K562 (cell line): ENCODE data around the gene ESPN. TPM values are rescaled to one million over a fixed set of nuclear protein-coding genes. Genes with fewer than 3 reads are reported as not detected.
A peak's percentile ranks its signal among the peaks of the same experiment; 100 is the strongest.

Experiments
- BRD4 ChIP-seq: fragments of 200-600 bp; sonication (generic); IDR thresholded peaks from 2 replicates; pipeline ENCODE4 v1.6.1; 2017; ENCODE audit warnings: inconsistent platforms
- DACH1 ChIP-seq: fragments of 450-650 bp; IDR thresholded peaks from 2 replicates; pipeline ENCODE4 v1.6.1; 2018; ENCODE audit not compliant: partially characterized antibody
- EP300 ChIP-seq: IDR thresholded peaks from 2 replicates; pipeline ENCODE4 v1.6.1; 2012; ENCODE audit warnings: low read length, improper control_type of control experiment
- GATAD2A ChIP-seq: fragments of 450-650 bp; IDR thresholded peaks from 2 replicates; pipeline ENCODE4 v1.6.1; 2017
- JUN ChIP-seq, 2 experiments: sonication (generic) in 1 of 2; formaldehyde crosslinking in 1 of 2; IDR thresholded peaks; 2 replicates each; pipeline versions ENCODE4 v1.6.1 to v1.8.0; 2012 to 2022; ENCODE audit warnings: borderline replicate concordance in 2 of 2, mild to moderate bottlenecking in 2 of 2, improper control_type of control experiment in 1 of 2, low read depth in 1 of 2, low read length in 1 of 2, missing genetic modification reagents in 1 of 2
- KAT2B ChIP-seq: IDR thresholded peaks from one replicate; pipeline ENCODE4 v1.6.1; 2012; ENCODE audit warnings: low read depth, mild to moderate bottlenecking, control low read depth, inconsistent platforms, low read length, moderate library complexity
- MCM7 ChIP-seq, 2 experiments: fragments of 450-650 bp; IDR thresholded peaks; 2 replicates each; pipeline ENCODE4 v1.6.1; 2016 to 2018
- NFATC3 ChIP-seq: fragments of 450-650 bp; IDR thresholded peaks from 2 replicates; pipeline ENCODE4 v1.6.1; 2017; ENCODE audit warnings: mild to moderate bottlenecking
- NR1H2 ChIP-seq: sonication (generic); formaldehyde crosslinking; IDR thresholded peaks from 2 replicates; pipeline ENCODE4 v1.4.0; 2020; ENCODE audit warnings: mild to moderate bottlenecking, missing genetic modification reagents
- SMAD3 ChIP-seq: fragments of 450-650 bp; formaldehyde crosslinking; conservative IDR thresholded peaks from 2 replicates; pipeline ENCODE4 v1.4.0; 2020; ENCODE audit warnings: mild to moderate bottlenecking
- YY1 ChIP-seq, 3 experiments: IDR thresholded peaks; 2 replicates each; pipeline ENCODE4 v1.6.1; 2011; ENCODE audit warnings: low read length in 2 of 3, mild to moderate bottlenecking in 2 of 3, moderate library complexity in 2 of 3, borderline replicate concordance in 1 of 3, control low read depth in 1 of 3, low read depth in 1 of 3; ENCODE audit not compliant: insufficient read depth in 3 of 3, insufficient replicate concordance in 2 of 3, control insufficient read depth in 1 of 3, insufficient read length in 1 of 3; ENCODE audit errors: extremely low read depth in 1 of 3
- ZFX ChIP-seq: sonication (generic); formaldehyde crosslinking; IDR thresholded peaks from 2 replicates; pipeline ENCODE4 v1.8.0; 2022; ENCODE audit warnings: mild to moderate bottlenecking, missing genetic modification reagents, moderate library complexity
- ZNF507 ChIP-seq: conservative IDR thresholded peaks from 2 replicates; pipeline ENCODE4 v1.6.1; 2017; ENCODE audit warnings: missing genetic modification characterization, missing compliant biosample characterization
- ZNF586 ChIP-seq: fragments of 450-650 bp; formaldehyde crosslinking; conservative IDR thresholded peaks from 2 replicates; pipeline ENCODE4 v1.4.0; 2020; ENCODE audit warnings: mild to moderate bottlenecking, moderate library complexity
- polyA plus RNA-seq, 8 experiments: library from polyadenylated mRNA; depleted of rRNA in 4 of 8; stranded (reverse) in 5 of 8; unstranded in 3 of 8; fragments of >200 nt; fragmentation: Nextera tagmentation in 2 of 8; fragmentation: Illumina TruSeq in 1 of 8; extraction: Ambion mirVana in 2 of 8; extraction: Trizol in 1 of 8; gene quantifications; 2 replicates each; pipeline versions ENCODE4 v1.2.1 to v1.2.3, GENCODE V29; 2011 to 2014; ENCODE audit warnings: inconsistent platforms in 1 of 8, missing spikeins in 1 of 8
- total RNA-seq, 7 experiments: library from RNA; depleted of rRNA in 6 of 7; stranded (reverse); fragments of >200 nt in 6 of 7; fragmentation: Illumina TruSeq in 2 of 7; extraction: Trizol in 2 of 7; gene quantifications; 2 replicates each; pipeline versions ENCODE4 v1.2.1 to v1.2.3, GENCODE V29; 2011 to 2021; ENCODE audit warnings: low replicate concordance in 1 of 7
- TF ChIP-seq, protein P1 (sequence below): IDR thresholded peaks from 2 replicates; pipeline ENCODE4 v1.6.1; 2011; ENCODE audit warnings: borderline replicate concordance, low read depth, mild to moderate bottlenecking, moderate library complexity, low read length; ENCODE audit not compliant: insufficient read depth, poor library complexity, severe bottlenecking
- TF ChIP-seq, protein P2 (sequence below): sonication (generic); formaldehyde crosslinking; IDR thresholded peaks from 2 replicates; pipeline ENCODE4 v1.8.0; 2022; ENCODE audit warnings: mild to moderate bottlenecking, missing genetic modification reagents
- TF ChIP-seq, protein P3 (sequence below), 2 experiments: fragments of 450-650 bp; IDR thresholded peaks; 2 replicates each; pipeline ENCODE4 v1.6.1; 2016
- TF ChIP-seq, protein P4 (sequence below): sonication (generic); formaldehyde crosslinking; IDR thresholded peaks from 2 replicates; pipeline ENCODE4 v1.8.0; 2022; ENCODE audit warnings: mild to moderate bottlenecking, missing genetic modification reagents
- TF ChIP-seq, protein P5 (sequence below): fragments of 450-650 bp; formaldehyde crosslinking; IDR thresholded peaks from 2 replicates; pipeline ENCODE4 v1.4.0; 2022; ENCODE audit warnings: missing genetic modification characterization

Gene ESPN
- total and polyA plus RNA-seq, 9 of the 15 experiments (the other 6 are each of a cell fraction or from before 2014, with no cell fraction given): 0.07 to 1.2 (median 0.45) TPM; not detected in 3

DNA sequence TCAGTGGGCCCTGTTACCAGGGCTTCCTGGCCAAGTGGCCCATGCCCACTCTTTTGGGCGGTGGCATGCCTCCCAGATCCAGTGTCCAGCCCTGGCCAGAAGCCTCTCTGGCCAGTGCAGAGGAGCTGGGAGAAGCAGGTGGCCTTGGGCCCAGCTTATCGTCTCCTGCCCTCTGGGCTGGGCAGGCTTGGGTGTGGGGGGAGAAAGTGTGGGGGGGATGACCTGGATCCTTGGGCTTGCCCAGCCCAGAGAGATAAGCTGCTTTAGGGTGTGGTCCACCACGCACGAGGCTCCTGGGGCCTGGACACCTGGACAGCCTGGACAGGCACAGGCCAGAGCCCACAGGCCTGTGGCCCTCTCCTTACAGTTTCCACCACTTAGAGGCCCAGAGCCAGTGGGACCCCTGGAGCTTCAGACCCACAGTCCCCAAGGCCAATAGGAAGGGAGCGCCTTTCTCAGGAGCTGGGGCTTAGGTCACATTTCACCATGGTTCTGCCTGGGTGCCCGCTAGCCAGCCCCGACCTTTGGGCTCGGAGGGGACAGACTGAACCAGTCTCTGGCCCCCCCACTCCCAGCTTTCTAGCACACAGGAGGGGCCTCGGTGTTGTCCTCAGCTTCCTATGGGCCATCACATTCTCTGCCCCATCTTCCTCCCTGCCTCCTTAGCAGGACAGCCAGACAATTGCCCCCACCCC is 1.8 kb downstream of the ESPN start (continued):
- TF ChIP-seq, protein P1, sequence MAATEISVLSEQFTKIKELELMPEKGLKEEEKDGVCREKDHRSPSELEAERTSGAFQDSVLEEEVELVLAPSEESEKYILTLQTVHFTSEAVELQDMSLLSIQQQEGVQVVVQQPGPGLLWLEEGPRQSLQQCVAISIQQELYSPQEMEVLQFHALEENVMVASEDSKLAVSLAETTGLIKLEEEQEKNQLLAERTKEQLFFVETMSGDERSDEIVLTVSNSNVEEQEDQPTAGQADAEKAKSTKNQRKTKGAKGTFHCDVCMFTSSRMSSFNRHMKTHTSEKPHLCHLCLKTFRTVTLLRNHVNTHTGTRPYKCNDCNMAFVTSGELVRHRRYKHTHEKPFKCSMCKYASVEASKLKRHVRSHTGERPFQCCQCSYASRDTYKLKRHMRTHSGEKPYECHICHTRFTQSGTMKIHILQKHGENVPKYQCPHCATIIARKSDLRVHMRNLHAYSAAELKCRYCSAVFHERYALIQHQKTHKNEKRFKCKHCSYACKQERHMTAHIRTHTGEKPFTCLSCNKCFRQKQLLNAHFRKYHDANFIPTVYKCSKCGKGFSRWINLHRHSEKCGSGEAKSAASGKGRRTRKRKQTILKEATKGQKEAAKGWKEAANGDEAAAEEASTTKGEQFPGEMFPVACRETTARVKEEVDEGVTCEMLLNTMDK: no peak
- TF ChIP-seq ZNF586 (CRISPR knock-in tag) (no peak), ZFX (CRISPR knock-in tag) (peak; percentile 89), NR1H2 (no peak), KAT2B (no peak), MCM7 (IDR thresholded peaks at IDR 0.05) (no peak), NFATC3 (no peak), EP300 (peak; percentile 34; the same call in 1 of the 2 replicates), DACH1 (no peak), GATAD2A (peak; percentile 40; the same call in 1 of the 2 replicates), JUN (IDR thresholded peaks at IDR 0.05; ENCODE audit: borderline replicate concordance, low read depth, low read length) (no peak), JUN (CRISPR knock-in tag; IDR thresholded peaks at IDR 0.05; ENCODE audit: borderline replicate concordance) (no peak), ZNF507 (no peak), YY1 (IDR thresholded peaks at IDR 0.05; ENCODE audit: borderline replicate concordance in 1 of 3, control insufficient read depth in 1 of 3, extremely low read depth in 1 of 3, insufficient read depth in 3 of 3, insufficient read length in 1 of 3, insufficient replicate concordance in 2 of 3, low read depth in 1 of 3, low read length in 2 of 3) (no peak), BRD4 (no peak), SMAD3 (CRISPR knock-in tag) (no peak)
- TF ChIP-seq, protein P2, sequence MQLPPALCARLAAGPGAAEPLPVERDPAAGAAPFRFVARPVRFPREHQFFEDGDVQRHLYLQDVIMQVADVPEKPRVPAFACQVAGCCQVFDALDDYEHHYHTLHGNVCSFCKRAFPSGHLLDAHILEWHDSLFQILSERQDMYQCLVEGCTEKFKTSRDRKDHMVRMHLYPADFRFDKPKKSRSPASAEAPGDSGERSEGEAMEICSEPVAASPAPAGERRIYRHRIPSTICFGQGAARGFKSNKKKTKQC (CRISPR knock-in tag): no peak
- TF ChIP-seq, protein P3, sequence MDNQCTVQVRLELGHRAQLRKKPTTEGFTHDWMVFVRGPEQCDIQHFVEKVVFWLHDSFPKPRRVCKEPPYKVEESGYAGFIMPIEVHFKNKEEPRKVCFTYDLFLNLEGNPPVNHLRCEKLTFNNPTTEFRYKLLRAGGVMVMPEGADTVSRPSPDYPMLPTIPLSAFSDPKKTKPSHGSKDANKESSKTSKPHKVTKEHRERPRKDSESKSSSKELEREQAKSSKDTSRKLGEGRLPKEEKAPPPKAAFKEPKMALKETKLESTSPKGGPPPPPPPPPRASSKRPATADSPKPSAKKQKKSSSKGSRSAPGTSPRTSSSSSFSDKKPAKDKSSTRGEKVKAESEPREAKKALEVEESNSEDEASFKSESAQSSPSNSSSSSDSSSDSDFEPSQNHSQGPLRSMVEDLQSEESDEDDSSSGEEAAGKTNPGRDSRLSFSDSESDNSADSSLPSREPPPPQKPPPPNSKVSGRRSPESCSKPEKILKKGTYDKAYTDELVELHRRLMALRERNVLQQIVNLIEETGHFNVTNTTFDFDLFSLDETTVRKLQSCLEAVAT (IDR thresholded peaks at IDR 0.05): no peak
- TF ChIP-seq, protein P4, sequence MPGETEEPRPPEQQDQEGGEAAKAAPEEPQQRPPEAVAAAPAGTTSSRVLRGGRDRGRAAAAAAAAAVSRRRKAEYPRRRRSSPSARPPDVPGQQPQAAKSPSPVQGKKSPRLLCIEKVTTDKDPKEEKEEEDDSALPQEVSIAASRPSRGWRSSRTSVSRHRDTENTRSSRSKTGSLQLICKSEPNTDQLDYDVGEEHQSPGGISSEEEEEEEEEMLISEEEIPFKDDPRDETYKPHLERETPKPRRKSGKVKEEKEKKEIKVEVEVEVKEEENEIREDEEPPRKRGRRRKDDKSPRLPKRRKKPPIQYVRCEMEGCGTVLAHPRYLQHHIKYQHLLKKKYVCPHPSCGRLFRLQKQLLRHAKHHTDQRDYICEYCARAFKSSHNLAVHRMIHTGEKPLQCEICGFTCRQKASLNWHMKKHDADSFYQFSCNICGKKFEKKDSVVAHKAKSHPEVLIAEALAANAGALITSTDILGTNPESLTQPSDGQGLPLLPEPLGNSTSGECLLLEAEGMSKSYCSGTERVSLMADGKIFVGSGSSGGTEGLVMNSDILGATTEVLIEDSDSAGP (CRISPR knock-in tag): no peak
- TF ChIP-seq, protein P5, sequence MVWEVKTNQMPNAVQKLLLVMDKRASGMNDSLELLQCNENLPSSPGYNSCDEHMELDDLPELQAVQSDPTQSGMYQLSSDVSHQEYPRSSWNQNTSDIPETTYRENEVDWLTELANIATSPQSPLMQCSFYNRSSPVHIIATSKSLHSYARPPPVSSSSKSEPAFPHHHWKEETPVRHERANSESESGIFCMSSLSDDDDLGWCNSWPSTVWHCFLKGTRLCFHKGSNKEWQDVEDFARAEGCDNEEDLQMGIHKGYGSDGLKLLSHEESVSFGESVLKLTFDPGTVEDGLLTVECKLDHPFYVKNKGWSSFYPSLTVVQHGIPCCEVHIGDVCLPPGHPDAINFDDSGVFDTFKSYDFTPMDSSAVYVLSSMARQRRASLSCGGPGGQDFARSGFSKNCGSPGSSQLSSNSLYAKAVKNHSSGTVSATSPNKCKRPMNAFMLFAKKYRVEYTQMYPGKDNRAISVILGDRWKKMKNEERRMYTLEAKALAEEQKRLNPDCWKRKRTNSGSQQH (CRISPR knock-in tag): no peak
